GM23338 (cell line): ENCODE measurements around the gene CHD2.
A peak's percentile ranks its signal among the peaks of the same experiment; 100 is the strongest.

ENCODE experiments used
- CREB1 ChIP-seq: fragments of 250-450 bp; sonication (Bioruptor Pico); IDR thresholded peaks from 2 replicates; pipeline ENCODE4 v1.5.0; 2020; ENCODE audit warnings: low read depth, mild to moderate bottlenecking, moderate library complexity
- EZH2 ChIP-seq: fragments of 200-600 bp; sonication (generic); IDR thresholded peaks from one replicate; pipeline ENCODE4 v1.8.0; 2017; ENCODE audit warnings: antibody characterized with exemption, mild to moderate bottlenecking, low read depth; ENCODE audit not compliant: unreplicated experiment
- EZH2phosphoT487 ChIP-seq: fragments of 200-600 bp; sonication (generic); IDR thresholded peaks from one replicate; pipeline ENCODE4 v1.8.1; 2018; ENCODE audit warnings: antibody characterized with exemption; ENCODE audit not compliant: unreplicated experiment
- JUNB ChIP-seq: IDR thresholded peaks from one replicate; pipeline ENCODE4 v1.6.1; 2016; ENCODE audit warnings: antibody characterized with exemption; ENCODE audit not compliant: unreplicated experiment
- NANOG ChIP-seq: IDR thresholded peaks from 2 replicates; pipeline ENCODE4 v1.6.1; 2016; ENCODE audit warnings: antibody characterized with exemption, borderline replicate concordance
- POLR2AphosphoS5 ChIP-seq: IDR thresholded peaks from 2 replicates; pipeline ENCODE4 v1.6.1; 2016; ENCODE audit warnings: antibody characterized with exemption, low read depth
- ZNF331 ChIP-seq: fragments of 250-450 bp; sonication (Bioruptor Pico); IDR thresholded peaks from 2 replicates; pipeline ENCODE4 v1.5.0; 2020; ENCODE audit warnings: low read depth, mild to moderate bottlenecking, moderate library complexity
- TF ChIP-seq, protein P1 (sequence below), 2 experiments: fragments of 200-600 bp in 1 of 2; sonication (generic) in 1 of 2; conservative IDR thresholded peaks; 2 replicates each; pipeline versions ENCODE4 v1.5.1 to v1.6.1; 2016 to 2017; ENCODE audit warnings: antibody characterized with exemption in 2 of 2, low read depth in 2 of 2, mild to moderate bottlenecking in 2 of 2, moderate library complexity in 1 of 2
- TF ChIP-seq, protein P2 (sequence below): IDR thresholded peaks from one replicate; pipeline ENCODE4 v1.6.1; 2018; ENCODE audit warnings: antibody characterized with exemption; ENCODE audit not compliant: unreplicated experiment
- TF ChIP-seq, protein P3 (sequence below): fragments of 250-450 bp; sonication (Bioruptor Pico); IDR thresholded peaks from 2 replicates; pipeline ENCODE4 v1.5.0; 2020; ENCODE audit warnings: mild to moderate bottlenecking, moderate library complexity
- TF ChIP-seq, protein P4 (sequence below): IDR thresholded peaks from 2 replicates; pipeline ENCODE4 v1.6.1; 2016; ENCODE audit warnings: antibody characterized with exemption

GRCh38 chr15:93031103-93031464 lies 131.0 kb downstream of the CHD2 start:
- TF ChIP-seq, protein P1, sequence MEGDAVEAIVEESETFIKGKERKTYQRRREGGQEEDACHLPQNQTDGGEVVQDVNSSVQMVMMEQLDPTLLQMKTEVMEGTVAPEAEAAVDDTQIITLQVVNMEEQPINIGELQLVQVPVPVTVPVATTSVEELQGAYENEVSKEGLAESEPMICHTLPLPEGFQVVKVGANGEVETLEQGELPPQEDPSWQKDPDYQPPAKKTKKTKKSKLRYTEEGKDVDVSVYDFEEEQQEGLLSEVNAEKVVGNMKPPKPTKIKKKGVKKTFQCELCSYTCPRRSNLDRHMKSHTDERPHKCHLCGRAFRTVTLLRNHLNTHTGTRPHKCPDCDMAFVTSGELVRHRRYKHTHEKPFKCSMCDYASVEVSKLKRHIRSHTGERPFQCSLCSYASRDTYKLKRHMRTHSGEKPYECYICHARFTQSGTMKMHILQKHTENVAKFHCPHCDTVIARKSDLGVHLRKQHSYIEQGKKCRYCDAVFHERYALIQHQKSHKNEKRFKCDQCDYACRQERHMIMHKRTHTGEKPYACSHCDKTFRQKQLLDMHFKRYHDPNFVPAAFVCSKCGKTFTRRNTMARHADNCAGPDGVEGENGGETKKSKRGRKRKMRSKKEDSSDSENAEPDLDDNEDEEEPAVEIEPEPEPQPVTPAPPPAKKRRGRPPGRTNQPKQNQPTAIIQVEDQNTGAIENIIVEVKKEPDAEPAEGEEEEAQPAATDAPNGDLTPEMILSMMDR (conservative IDR thresholded peaks at IDR 0.05; ENCODE audit: low read depth in 2 of 2) = no peak
- TF ChIP-seq, protein P2, sequence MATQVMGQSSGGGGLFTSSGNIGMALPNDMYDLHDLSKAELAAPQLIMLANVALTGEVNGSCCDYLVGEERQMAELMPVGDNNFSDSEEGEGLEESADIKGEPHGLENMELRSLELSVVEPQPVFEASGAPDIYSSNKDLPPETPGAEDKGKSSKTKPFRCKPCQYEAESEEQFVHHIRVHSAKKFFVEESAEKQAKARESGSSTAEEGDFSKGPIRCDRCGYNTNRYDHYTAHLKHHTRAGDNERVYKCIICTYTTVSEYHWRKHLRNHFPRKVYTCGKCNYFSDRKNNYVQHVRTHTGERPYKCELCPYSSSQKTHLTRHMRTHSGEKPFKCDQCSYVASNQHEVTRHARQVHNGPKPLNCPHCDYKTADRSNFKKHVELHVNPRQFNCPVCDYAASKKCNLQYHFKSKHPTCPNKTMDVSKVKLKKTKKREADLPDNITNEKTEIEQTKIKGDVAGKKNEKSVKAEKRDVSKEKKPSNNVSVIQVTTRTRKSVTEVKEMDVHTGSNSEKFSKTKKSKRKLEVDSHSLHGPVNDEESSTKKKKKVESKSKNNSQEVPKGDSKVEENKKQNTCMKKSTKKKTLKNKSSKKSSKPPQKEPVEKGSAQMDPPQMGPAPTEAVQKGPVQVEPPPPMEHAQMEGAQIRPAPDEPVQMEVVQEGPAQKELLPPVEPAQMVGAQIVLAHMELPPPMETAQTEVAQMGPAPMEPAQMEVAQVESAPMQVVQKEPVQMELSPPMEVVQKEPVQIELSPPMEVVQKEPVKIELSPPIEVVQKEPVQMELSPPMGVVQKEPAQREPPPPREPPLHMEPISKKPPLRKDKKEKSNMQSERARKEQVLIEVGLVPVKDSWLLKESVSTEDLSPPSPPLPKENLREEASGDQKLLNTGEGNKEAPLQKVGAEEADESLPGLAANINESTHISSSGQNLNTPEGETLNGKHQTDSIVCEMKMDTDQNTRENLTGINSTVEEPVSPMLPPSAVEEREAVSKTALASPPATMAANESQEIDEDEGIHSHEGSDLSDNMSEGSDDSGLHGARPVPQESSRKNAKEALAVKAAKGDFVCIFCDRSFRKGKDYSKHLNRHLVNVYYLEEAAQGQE = no peak
- TF ChIP-seq EZH2phosphoT487 (no peak), POLR2AphosphoS5 (no peak), EZH2 (no peak), CREB1 (CRISPR knock-in tag) (no peak), ZNF331 (CRISPR knock-in tag) (no peak), NANOG (no peak), JUNB (no peak)
- TF ChIP-seq, protein P3, sequence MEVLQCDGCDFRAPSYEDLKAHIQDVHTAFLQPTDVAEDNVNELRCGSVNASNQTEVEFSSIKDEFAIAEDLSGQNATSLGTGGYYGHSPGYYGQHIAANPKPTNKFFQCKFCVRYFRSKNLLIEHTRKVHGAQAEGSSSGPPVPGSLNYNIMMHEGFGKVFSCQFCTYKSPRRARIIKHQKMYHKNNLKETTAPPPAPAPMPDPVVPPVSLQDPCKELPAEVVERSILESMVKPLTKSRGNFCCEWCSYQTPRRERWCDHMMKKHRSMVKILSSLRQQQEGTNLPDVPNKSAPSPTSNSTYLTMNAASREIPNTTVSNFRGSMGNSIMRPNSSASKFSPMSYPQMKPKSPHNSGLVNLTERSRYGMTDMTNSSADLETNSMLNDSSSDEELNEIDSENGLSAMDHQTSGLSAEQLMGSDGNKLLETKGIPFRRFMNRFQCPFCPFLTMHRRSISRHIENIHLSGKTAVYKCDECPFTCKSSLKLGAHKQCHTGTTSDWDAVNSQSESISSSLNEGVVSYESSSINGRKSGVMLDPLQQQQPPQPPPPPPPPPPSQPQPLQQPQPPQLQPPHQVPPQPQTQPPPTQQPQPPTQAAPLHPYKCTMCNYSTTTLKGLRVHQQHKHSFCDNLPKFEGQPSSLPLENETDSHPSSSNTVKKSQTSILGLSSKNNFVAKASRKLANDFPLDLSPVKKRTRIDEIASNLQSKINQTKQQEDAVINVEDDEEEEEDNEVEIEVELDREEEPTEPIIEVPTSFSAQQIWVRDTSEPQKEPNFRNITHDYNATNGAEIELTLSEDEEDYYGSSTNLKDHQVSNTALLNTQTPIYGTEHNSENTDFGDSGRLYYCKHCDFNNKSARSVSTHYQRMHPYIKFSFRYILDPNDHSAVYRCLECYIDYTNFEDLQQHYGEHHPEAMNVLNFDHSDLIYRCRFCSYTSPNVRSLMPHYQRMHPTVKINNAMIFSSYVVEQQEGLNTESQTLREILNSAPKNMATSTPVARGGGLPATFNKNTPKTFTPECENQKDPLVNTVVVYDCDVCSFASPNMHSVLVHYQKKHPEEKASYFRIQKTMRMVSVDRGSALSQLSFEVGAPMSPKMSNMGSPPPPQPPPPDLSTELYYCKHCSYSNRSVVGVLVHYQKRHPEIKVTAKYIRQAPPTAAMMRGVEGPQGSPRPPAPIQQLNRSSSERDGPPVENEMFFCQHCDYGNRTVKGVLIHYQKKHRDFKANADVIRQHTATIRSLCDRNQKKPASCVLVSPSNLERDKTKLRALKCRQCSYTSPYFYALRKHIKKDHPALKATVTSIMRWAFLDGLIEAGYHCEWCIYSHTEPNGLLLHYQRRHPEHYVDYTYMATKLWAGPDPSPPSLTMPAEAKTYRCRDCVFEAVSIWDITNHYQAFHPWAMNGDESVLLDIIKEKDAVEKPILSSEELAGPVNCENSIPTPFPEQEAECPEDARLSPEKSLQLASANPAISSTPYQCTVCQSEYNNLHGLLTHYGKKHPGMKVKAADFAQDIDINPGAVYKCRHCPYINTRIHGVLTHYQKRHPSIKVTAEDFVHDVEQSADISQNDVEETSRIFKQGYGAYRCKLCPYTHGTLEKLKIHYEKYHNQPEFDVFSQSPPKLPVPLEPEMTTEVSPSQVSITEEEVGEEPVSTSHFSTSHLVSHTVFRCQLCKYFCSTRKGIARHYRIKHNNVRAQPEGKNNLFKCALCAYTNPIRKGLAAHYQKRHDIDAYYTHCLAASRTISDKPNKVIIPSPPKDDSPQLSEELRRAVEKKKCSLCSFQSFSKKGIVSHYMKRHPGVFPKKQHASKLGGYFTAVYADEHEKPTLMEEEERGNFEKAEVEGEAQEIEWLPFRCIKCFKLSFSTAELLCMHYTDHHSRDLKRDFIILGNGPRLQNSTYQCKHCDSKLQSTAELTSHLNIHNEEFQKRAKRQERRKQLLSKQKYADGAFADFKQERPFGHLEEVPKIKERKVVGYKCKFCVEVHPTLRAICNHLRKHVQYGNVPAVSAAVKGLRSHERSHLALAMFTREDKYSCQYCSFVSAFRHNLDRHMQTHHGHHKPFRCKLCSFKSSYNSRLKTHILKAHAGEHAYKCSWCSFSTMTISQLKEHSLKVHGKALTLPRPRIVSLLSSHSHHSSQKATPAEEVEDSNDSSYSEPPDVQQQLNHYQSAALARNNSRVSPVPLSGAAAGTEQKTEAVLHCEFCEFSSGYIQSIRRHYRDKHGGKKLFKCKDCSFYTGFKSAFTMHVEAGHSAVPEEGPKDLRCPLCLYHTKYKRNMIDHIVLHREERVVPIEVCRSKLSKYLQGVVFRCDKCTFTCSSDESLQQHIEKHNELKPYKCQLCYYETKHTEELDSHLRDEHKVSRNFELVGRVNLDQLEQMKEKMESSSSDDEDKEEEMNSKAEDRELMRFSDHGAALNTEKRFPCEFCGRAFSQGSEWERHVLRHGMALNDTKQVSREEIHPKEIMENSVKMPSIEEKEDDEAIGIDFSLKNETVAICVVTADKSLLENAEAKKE (CRISPR knock-in tag) = 0 out of 2 replicates have a peak, but pooled peaks have one; percentile 12
- TF ChIP-seq, protein P4, sequence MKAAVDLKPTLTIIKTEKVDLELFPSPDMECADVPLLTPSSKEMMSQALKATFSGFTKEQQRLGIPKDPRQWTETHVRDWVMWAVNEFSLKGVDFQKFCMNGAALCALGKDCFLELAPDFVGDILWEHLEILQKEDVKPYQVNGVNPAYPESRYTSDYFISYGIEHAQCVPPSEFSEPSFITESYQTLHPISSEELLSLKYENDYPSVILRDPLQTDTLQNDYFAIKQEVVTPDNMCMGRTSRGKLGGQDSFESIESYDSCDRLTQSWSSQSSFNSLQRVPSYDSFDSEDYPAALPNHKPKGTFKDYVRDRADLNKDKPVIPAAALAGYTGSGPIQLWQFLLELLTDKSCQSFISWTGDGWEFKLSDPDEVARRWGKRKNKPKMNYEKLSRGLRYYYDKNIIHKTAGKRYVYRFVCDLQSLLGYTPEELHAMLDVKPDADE = no peak
